Measurements from ENCODE around the gene DACH1.

The DACH1 gene

GRCh38 chr13:71396149-71396548, 470.9 kb downstream of the DACH1 start:
- Histone ChIP-seq H2AFZ (ENCODE audit: low read depth) (no peak overlapping the region), H3K27ac (no peak overlapping the region), H3K79me2 (ENCODE audit: insufficient read depth, low read depth) (no peaks in the 10 kb centered on the region), H3K9ac (no peak overlapping the region), H3K36me3 (ENCODE audit: insufficient read depth) (no peaks in the 10 kb centered on the region), H3K4me1 (ENCODE audit: low read depth, poor library complexity, severe bottlenecking) (no peaks in the 10 kb centered on the region), H3K27me3 (ENCODE audit: insufficient read depth, low read depth) (no peaks in the 10 kb centered on the region), H3K4me3 (IDR thresholded peaks at IDR 0.05; ENCODE audit: insufficient read depth, low read depth, low read length) (no peak overlapping the region), H3K4me2 (no peak overlapping the region), H4K20me1 (ENCODE audit: insufficient read depth) (no peaks in the 10 kb centered on the region)
- TF ChIP-seq, protein P1, sequence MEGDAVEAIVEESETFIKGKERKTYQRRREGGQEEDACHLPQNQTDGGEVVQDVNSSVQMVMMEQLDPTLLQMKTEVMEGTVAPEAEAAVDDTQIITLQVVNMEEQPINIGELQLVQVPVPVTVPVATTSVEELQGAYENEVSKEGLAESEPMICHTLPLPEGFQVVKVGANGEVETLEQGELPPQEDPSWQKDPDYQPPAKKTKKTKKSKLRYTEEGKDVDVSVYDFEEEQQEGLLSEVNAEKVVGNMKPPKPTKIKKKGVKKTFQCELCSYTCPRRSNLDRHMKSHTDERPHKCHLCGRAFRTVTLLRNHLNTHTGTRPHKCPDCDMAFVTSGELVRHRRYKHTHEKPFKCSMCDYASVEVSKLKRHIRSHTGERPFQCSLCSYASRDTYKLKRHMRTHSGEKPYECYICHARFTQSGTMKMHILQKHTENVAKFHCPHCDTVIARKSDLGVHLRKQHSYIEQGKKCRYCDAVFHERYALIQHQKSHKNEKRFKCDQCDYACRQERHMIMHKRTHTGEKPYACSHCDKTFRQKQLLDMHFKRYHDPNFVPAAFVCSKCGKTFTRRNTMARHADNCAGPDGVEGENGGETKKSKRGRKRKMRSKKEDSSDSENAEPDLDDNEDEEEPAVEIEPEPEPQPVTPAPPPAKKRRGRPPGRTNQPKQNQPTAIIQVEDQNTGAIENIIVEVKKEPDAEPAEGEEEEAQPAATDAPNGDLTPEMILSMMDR (conservative IDR thresholded peaks at IDR 0.05; ENCODE audit: low read depth, low read length), result no peak

DNA sequence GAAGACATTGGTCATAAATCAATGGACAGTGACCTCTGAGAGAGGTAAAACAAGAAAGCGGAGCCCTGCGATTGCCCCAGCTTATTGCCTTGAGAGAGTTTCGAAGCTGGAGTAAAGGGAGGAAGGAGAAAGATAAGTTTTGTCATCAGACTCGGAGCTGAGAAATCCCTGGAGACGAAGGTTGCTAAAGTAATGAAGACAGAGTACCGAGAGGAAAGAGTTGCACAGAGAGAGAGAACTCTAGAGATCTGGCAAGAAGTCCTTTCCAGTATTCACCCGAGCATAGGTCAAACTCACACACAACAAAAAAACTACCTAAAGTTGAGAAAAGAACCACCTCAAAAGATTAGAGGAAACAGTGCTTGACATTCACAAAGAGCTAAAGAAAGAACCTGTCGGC, 472.0 kb downstream of the DACH1 start:
- H3K27me3 ChIP-seq (ENCODE audit: insufficient read depth, low read depth), result no peaks in the 10 kb centered on the region
- H3K4me1 ChIP-seq (ENCODE audit: low read depth, poor library complexity, severe bottlenecking), result no peaks in the 10 kb centered on the region
- no peak overlapping the region for H3K4me3 ChIP-seq (IDR thresholded peaks at IDR 0.05; ENCODE audit: insufficient read depth, low read depth, low read length)
- H3K4me2 ChIP-seq, result no peak overlapping the region
- no peaks in the 10 kb centered on the region for H4K20me1 ChIP-seq (ENCODE audit: insufficient read depth)
- H2AFZ ChIP-seq (ENCODE audit: low read depth), result no peak overlapping the region
- H3K79me2 ChIP-seq (ENCODE audit: insufficient read depth, low read depth), result no peaks in the 10 kb centered on the region
- H3K9ac ChIP-seq, result no peak overlapping the region
- TF ChIP-seq, protein P1 (conservative IDR thresholded peaks at IDR 0.05; ENCODE audit: low read depth, low read length), result no peak
- H3K36me3 ChIP-seq (ENCODE audit: insufficient read depth), result no peaks in the 10 kb centered on the region
- no peak overlapping the region for H3K27ac ChIP-seq

DNA sequence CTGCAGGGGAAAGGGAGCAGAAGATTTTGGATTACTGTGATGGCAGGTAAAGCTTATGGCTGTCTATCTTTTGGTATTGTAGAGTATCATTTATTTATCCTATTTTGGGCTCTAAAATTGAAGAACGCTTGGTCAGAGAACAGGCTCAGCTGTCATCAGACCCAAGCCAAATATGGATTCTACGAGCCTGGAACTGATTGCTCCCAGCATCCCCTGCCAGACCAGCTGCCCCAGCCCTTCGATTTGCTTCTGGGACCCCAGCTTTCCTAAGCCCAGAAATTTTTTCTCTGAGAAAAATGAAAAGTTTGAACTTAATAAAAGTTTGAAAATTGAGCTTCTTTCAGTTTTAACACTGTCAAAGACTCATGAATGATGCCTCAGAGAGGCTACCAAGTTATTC, 472.8 kb downstream of the DACH1 start:
- Histone ChIP-seq H3K79me2 (ENCODE audit: insufficient read depth, low read depth) (no peaks in the 10 kb centered on the region), H2AFZ (ENCODE audit: low read depth) (no peak overlapping the region), H3K4me3 (IDR thresholded peaks at IDR 0.05; ENCODE audit: insufficient read depth, low read depth, low read length) (no peak overlapping the region), H4K20me1 (ENCODE audit: insufficient read depth) (no peaks in the 10 kb centered on the region), H3K36me3 (ENCODE audit: insufficient read depth) (no peaks in the 10 kb centered on the region), H3K9ac (no peak overlapping the region), H3K27ac (no peak overlapping the region), H3K27me3 (ENCODE audit: insufficient read depth, low read depth) (no peaks in the 10 kb centered on the region), H3K4me1 (ENCODE audit: low read depth, poor library complexity, severe bottlenecking) (no peaks in the 10 kb centered on the region), H3K4me2 (no peak overlapping the region)
- TF ChIP-seq, protein P1 (conservative IDR thresholded peaks at IDR 0.05; ENCODE audit: low read depth, low read length), result no peak

All from KMS-11 (cell line).